GM23338 (cell line): ENCODE measurements around the gene ULK4. TPM values are rescaled to one million over a fixed set of nuclear protein-coding genes. Genes with fewer than 3 reads are reported as not detected.

Source experiments
- ATAC-seq: fragments of 200-7000 bp; cut with Tn5 transposase; 3 replicates; pipeline ENCODE4 v1.9.1; 2020
- DNase-seq: peaks from one replicate; pipeline ENCODE4 v3.0.0-alpha.2; 2015; ENCODE audit warnings: low spot score
- H2AFZ ChIP-seq: fragments of 200-600 bp; sonication (generic); 2 replicates; pipeline ENCODE4 v1.8.0; 2016; ENCODE audit warnings: antibody characterized with exemption, mild to moderate bottlenecking, moderate library complexity
- H3F3A ChIP-seq: fragments of 200-600 bp; sonication (generic); replicated peaks from 2 replicates; pipeline ENCODE4 v1.8.0; 2017; ENCODE audit warnings: antibody characterized with exemption, mixed run types, low read depth
- H3K27ac ChIP-seq: fragments of 200-600 bp; sonication (generic); 2 replicates; pipeline ENCODE4 v1.6.1; 2016; ENCODE audit warnings: low read depth
- H3K27me3 ChIP-seq: fragments of 200-600 bp; sonication (generic); 2 replicates; pipeline ENCODE4 v1.8.0; 2016; ENCODE audit warnings: mild to moderate bottlenecking, mixed run types, moderate library complexity; ENCODE audit not compliant: insufficient read depth
- H3K36me3 ChIP-seq: fragments of 200-600 bp; sonication (generic); 2 replicates; pipeline ENCODE4 v1.8.0; 2016; ENCODE audit warnings: mild to moderate bottlenecking; ENCODE audit not compliant: insufficient read depth
- H3K4me1 ChIP-seq: fragments of 200-600 bp; sonication (generic); 2 replicates; pipeline ENCODE4 v1.8.0; 2016; ENCODE audit warnings: mild to moderate bottlenecking, moderate library complexity; ENCODE audit not compliant: insufficient read depth
- H3K4me2 ChIP-seq: fragments of 200-600 bp; sonication (generic); 2 replicates; pipeline ENCODE4 v1.7.1; 2017; ENCODE audit warnings: mixed run types
- H3K4me3 ChIP-seq: fragments of 200-600 bp; sonication (generic); 2 replicates; pipeline ENCODE4 v1.6.1; 2016; ENCODE audit warnings: mixed run types
- H3K79me2 ChIP-seq: fragments of 200-600 bp; sonication (generic); replicated peaks from 2 replicates; pipeline ENCODE4 v1.8.0; 2017; ENCODE audit warnings: mild to moderate bottlenecking; ENCODE audit not compliant: insufficient read depth
- H3K9me2 ChIP-seq: fragments of 200-600 bp; sonication (generic); 2 replicates; pipeline ENCODE4 v1.8.0; 2017; ENCODE audit not compliant: insufficient read depth
- H4K20me1 ChIP-seq: fragments of 200-600 bp; sonication (generic); replicated peaks from 2 replicates; pipeline ENCODE4 v1.8.0; 2017; ENCODE audit warnings: mild to moderate bottlenecking; ENCODE audit not compliant: insufficient read depth
- H3K27ac Mint-ChIP-seq: 2 replicates; pipeline ENCODE4 v1.8.0; 2020; ENCODE audit warnings: inconsistent platforms, mild to moderate bottlenecking, moderate library complexity, mixed read lengths
- H3K27me3 Mint-ChIP-seq: 3 replicates; pipeline ENCODE4 v1.8.0; 2022; ENCODE audit warnings: low read depth, mild to moderate bottlenecking, moderate library complexity, mixed read lengths, inconsistent platforms; ENCODE audit not compliant: insufficient read depth, poor library complexity
- H3K36me3 Mint-ChIP-seq: 3 replicates; pipeline ENCODE4 v1.8.0; 2021; ENCODE audit warnings: low read depth, mild to moderate bottlenecking, inconsistent platforms, moderate library complexity, mixed read lengths
- H3K4me1 Mint-ChIP-seq: 3 replicates; pipeline ENCODE4 v1.8.0; 2020; ENCODE audit warnings: mild to moderate bottlenecking, inconsistent platforms, mixed read lengths
- H3K4me3 Mint-ChIP-seq: 3 replicates; pipeline ENCODE4 v1.8.0; 2021; ENCODE audit warnings: moderate library complexity, mild to moderate bottlenecking, inconsistent platforms, mixed read lengths
- H3K9me3 Mint-ChIP-seq: 3 replicates; pipeline ENCODE4 v1.8.0; 2020; ENCODE audit warnings: moderate library complexity, mild to moderate bottlenecking, inconsistent platforms, mixed read lengths
- CREB1 ChIP-seq: fragments of 250-450 bp; sonication (Bioruptor Pico); IDR thresholded peaks from 2 replicates; pipeline ENCODE4 v1.5.0; 2020; ENCODE audit warnings: low read depth, mild to moderate bottlenecking, moderate library complexity
- CTCF ChIP-seq, 2 experiments: fragments of 200-600 bp in 1 of 2; sonication (generic) in 1 of 2; conservative IDR thresholded peaks; 2 replicates each; pipeline versions ENCODE4 v1.5.1 to v1.6.1; 2016 to 2017; ENCODE audit warnings: antibody characterized with exemption in 2 of 2, low read depth in 2 of 2, mild to moderate bottlenecking in 2 of 2, moderate library complexity in 1 of 2
- ETS1 ChIP-seq: IDR thresholded peaks from 2 replicates; pipeline ENCODE4 v1.6.1; 2016; ENCODE audit warnings: antibody characterized with exemption
- EZH2phosphoT487 ChIP-seq: fragments of 200-600 bp; sonication (generic); IDR thresholded peaks from one replicate; pipeline ENCODE4 v1.8.1; 2018; ENCODE audit warnings: antibody characterized with exemption; ENCODE audit not compliant: unreplicated experiment
- JUNB ChIP-seq: IDR thresholded peaks from one replicate; pipeline ENCODE4 v1.6.1; 2016; ENCODE audit warnings: antibody characterized with exemption; ENCODE audit not compliant: unreplicated experiment
- POLR2AphosphoS5 ChIP-seq: IDR thresholded peaks from 2 replicates; pipeline ENCODE4 v1.6.1; 2016; ENCODE audit warnings: antibody characterized with exemption, low read depth
- REST ChIP-seq: IDR thresholded peaks from one replicate; pipeline ENCODE4 v1.6.1; 2018; ENCODE audit warnings: antibody characterized with exemption; ENCODE audit not compliant: unreplicated experiment
- ZNF114 ChIP-seq: fragments of 250-450 bp; sonication (Bioruptor Pico); IDR thresholded peaks from 2 replicates; pipeline ENCODE4 v1.5.0; 2020; ENCODE audit warnings: mild to moderate bottlenecking, moderate library complexity
- ZNF331 ChIP-seq: fragments of 250-450 bp; sonication (Bioruptor Pico); IDR thresholded peaks from 2 replicates; pipeline ENCODE4 v1.5.0; 2020; ENCODE audit warnings: low read depth, mild to moderate bottlenecking, moderate library complexity
- ZNF462 ChIP-seq: fragments of 250-450 bp; sonication (Bioruptor Pico); IDR thresholded peaks from 2 replicates; pipeline ENCODE4 v1.5.0; 2020; ENCODE audit warnings: mild to moderate bottlenecking, moderate library complexity
- polyA plus RNA-seq: library from polyadenylated mRNA; unstranded; fragments of >200 nt; fragmentation: Nextera tagmentation; extraction: Ambion mirVana; gene quantifications from 2 replicates; pipeline ENCODE4 v1.2.1, GENCODE V29; 2016
- total RNA-seq: library from RNA; depleted of rRNA; stranded (reverse); fragments of >200 nt; shearing (Covaris generic); gene quantifications from 2 replicates; pipeline ENCODE4 v1.2.3, GENCODE V29; 2014

The ULK4 gene
- total and polyA plus RNA-seq, 2 experiments from 2014 or later = 20.8 to 41.4 TPM

DNA sequence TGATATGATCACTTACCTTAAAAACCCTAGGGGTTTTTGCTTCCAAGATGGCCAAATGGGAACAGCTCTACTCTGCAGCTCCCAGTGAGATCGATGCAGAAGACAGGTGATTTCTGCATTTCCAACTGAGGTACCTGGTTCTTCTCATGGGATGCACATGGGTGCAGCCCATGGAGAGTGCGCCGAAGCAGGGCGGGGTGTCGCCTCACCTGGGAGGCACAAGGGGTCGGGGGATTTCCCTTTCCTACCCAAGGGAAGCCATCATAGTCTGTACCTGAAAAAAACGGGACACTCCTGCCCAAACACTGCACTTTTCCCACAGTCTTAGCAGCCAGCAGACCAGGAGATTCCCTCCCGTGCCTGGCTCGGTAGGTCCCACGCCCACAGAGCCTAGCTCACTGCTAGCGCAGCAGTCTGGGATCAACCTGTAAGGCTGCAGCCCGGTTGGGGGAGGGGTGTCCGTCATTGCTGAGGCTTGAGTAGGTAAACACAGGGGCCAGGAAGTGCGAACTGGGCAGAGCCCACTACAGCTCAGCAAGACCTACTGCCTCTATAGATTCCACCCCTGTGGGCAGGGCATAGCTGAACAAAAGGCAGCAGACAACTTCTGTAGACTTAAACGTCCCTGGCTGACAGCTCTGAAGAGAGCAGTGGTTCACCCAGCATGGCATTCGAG is 684.0 kb downstream of the ULK4 start (continued):
- no peak for TF ChIP-seq ZNF462 (CRISPR knock-in tag)
- no peak for TF ChIP-seq POLR2AphosphoS5
- TF ChIP-seq EZH2phosphoT487 = no peak

DNA sequence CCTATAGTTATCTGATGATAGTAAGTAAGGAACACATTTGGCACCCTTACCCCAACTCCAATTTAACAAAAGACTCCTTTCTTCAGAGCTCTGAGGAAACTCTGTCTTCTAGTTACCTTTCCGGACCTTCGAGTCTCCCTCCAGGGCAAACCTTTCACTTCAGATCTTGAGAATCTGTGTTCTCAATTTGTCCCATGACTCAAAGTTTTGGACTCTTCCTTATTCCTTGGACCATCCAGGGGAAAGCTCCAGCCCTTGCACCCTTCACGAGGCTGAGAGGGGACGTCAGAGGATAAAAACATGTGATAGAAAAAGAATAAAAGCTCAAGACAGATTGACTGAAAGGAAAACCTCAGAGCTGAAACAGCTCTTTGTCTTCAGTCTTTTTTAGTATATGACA is 685.7 kb downstream of the ULK4 start:
- peaks cover 2% of the 10 kb centered on the region for H3K27me3 Mint-ChIP-seq
- 0 out of 2 replicates have a peak, but pooled peaks cover 3% of the 10 kb centered on the region for H3K36me3 ChIP-seq
- H3K4me3 ChIP-seq = no peak overlapping the region
- peaks cover 33% of the 10 kb centered on the region for H3K36me3 Mint-ChIP-seq
- DNase-seq (no peak), ATAC-seq (no peak)
- H3K27ac Mint-ChIP-seq = no peak overlapping the region
- no peak overlapping the region for H2AFZ ChIP-seq
- H3K27me3 ChIP-seq = no peaks in the 10 kb centered on the region
- peaks cover 33% of the 10 kb centered on the region for H3K9me3 Mint-ChIP-seq
- H3K4me2 ChIP-seq = no peak overlapping the region
- H3K4me1 ChIP-seq = peaks cover 10% of the 10 kb centered on the region
- no peaks in the 10 kb centered on the region for H3K79me2 ChIP-seq
- no peaks in the 10 kb centered on the region for H3K9me2 ChIP-seq
- H4K20me1 ChIP-seq = no peaks in the 10 kb centered on the region
- peaks cover 6% of the 10 kb centered on the region; the same call in 2 of the 3 replicates for H3K4me1 Mint-ChIP-seq
- H3K4me3 Mint-ChIP-seq = no peak overlapping the region
- no peaks in the 10 kb centered on the region for H3F3A ChIP-seq
- H3K27ac ChIP-seq = no peak overlapping the region
- TF ChIP-seq ZNF331 (CRISPR knock-in tag) (no peak), ZNF114 (CRISPR knock-in tag) (no peak), REST (no peak), CTCF (conservative IDR thresholded peaks at IDR 0.05; ENCODE audit: low read depth in 2 of 2) (no peak), JUNB (no peak), ETS1 (no peak), CREB1 (CRISPR knock-in tag) (no peak)
